Sigmoid colon (tissue), 7 donors: ENCODE measurements around the gene PA2G4. TPM values are rescaled to one million over a fixed set of nuclear protein-coding genes. Genes with fewer than 3 reads are reported as not detected.

Source experiments
- DNase-seq: peaks from one replicate; pipeline ENCODE4 v3.0.0-alpha.2; 2019
- H3K27ac ChIP-seq, 4 donors: fragments of 200-600 bp; sonication (generic); one replicate each; pipeline ENCODE4 v1.5.1; 2016 to 2019; ENCODE audit warnings: mild to moderate bottlenecking in 1 of 4
- H3K27me3 ChIP-seq, 3 donors: fragments of 200-600 bp; sonication (generic); one replicate each; pipeline ENCODE4 v1.5.1; 2019; ENCODE audit warnings: mild to moderate bottlenecking in 1 of 3
- H3K36me3 ChIP-seq, 4 donors: fragments of 200-600 bp; sonication (generic); one replicate each; pipeline ENCODE4 v1.5.1; 2016 to 2019
- H3K4me1 ChIP-seq, 4 donors: fragments of 200-600 bp; sonication (generic); one replicate each; pipeline ENCODE4 v1.5.1; 2017 to 2019
- H3K4me3 ChIP-seq, 4 donors: fragments of 200-600 bp; sonication (generic); one replicate each; pipeline ENCODE4 v1.5.1; 2017 to 2019; ENCODE audit warnings: mild to moderate bottlenecking in 2 of 4, moderate library complexity in 1 of 4
- H3K9me3 ChIP-seq, 4 donors: fragments of 200-600 bp in 3 of 4; sonication (generic) in 3 of 4; one replicate each; pipeline versions ENCODE4 v1.5.1 to v1.6.1; 2013 to 2019
- EP300 ChIP-seq, 4 donors: sonication (generic); formaldehyde crosslinking; IDR thresholded peaks; one replicate each; pipeline ENCODE4 v1.6.1; 2017; ENCODE audit warnings: antibody characterized with exemption in 4 of 4
- POLR2A ChIP-seq, 2 donors: fragments of 450-650 bp; IDR thresholded peaks; one replicate each; pipeline ENCODE4 v1.6.1; 2016; ENCODE audit warnings: antibody characterized with exemption in 2 of 2, mild to moderate bottlenecking in 2 of 2, moderate library complexity in 2 of 2
- POLR2AphosphoS5 ChIP-seq, 4 donors: sonication (generic); formaldehyde crosslinking; IDR thresholded peaks; one replicate each; pipeline ENCODE4 v1.6.1; 2017; ENCODE audit warnings: antibody characterized with exemption in 4 of 4
- WGBS, 2 donors: extraction: QIAGEN DNeasy Blood & Tissue Kit; methylation state at CpG; one replicate each; pipeline ENCODE4 v1.1.7; 2013; 5-methylcytosine and 5-hydroxymethylcytosine counted together
- intact Hi-C: fragments of 100-400 bp; cut with DNase I; formaldehyde crosslinking; loops from one replicate; pipeline ENCODE4 v1.15.1; 2023
- polyA plus RNA-seq, 3 donors: library from polyadenylated mRNA; stranded (reverse); fragments of 200-250 nt; gene quantifications; one replicate each; pipeline ENCODE4 v1.2.3, GENCODE V29; 2013
- total RNA-seq, 4 donors: library from RNA; depleted of rRNA; stranded (reverse); fragments of >200 nt; gene quantifications; one replicate each; pipeline ENCODE4 v1.1.0, GENCODE V29; 2016
- TF ChIP-seq, protein P1 (sequence below), 4 experiments: fragments of 450-650 bp in 3 of 4; fragments of 200-600 bp in 1 of 4; IDR thresholded peaks; one replicate each; pipeline ENCODE4 v1.5.1; 2016 to 2019; ENCODE audit warnings: antibody characterized with exemption in 4 of 4, mild to moderate bottlenecking in 3 of 4, moderate library complexity in 2 of 4
- donor health status: healthy with polysubstance abuse.
- donor health status: Bipolar disorder and iron deficiency.
- donor health status: healthy.

The PA2G4 gene
- total and polyA plus RNA-seq, 7 donors: 52.9 to 157 (median 106) TPM

DNA sequence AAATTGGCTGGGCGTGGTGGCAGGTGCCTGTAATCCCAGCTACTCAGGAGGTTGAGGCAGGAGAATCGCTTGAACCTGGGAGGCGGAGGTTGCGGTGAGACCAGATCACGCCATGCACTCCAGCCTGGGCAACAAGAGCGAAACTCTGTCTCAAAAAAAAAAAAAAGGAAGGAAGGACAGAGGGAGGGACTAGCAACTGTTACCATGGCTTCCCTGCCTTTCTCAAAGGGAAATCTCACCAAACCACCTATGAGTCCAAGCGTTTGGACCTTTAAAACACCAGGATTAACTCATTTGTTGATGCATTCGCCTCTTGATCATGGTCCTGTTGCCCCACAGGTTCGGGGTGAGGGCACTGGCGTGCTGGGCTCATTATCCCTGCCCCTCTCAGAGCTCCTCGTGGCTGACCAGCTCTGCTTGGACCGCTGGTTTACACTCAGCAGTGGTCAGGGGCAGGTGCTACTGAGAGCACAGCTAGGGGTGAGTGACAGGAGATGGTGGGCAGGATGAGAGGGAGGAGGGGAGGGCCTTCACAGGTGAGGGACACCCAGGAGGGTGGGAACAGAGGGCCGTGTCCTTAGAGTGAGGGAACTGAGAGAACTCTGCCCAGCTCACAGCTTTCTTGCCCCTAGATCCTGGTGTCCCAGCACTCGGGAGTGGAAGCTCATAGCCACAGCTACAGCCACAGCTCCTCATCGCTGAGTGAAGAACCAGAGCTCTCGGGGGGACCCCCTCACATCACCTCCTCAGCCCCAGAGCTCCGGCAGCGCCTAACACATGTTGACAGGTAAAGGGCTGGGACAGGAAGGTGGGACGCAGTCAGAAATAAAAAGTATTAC lies 37.8 kb downstream of the PA2G4 start:
- Histone ChIP-seq H3K9me3 (no peaks in the 10 kb centered on the region), H3K27me3 (no peaks in the 10 kb centered on the region), H3K36me3 (peaks cover 53 to 80% (median 67%) of the 10 kb centered on the region in 4 donors), H3K4me1 (no peaks in the 10 kb centered on the region), H3K4me3 (no peak overlapping the region), H3K27ac (peak overlapping the region in 1 of 4 donors; percentile 44)
- intact Hi-C loops: no loop called here
- no peak for TF ChIP-seq POLR2A (IDR thresholded peaks at IDR 0.05)
- TF ChIP-seq, protein P1, sequence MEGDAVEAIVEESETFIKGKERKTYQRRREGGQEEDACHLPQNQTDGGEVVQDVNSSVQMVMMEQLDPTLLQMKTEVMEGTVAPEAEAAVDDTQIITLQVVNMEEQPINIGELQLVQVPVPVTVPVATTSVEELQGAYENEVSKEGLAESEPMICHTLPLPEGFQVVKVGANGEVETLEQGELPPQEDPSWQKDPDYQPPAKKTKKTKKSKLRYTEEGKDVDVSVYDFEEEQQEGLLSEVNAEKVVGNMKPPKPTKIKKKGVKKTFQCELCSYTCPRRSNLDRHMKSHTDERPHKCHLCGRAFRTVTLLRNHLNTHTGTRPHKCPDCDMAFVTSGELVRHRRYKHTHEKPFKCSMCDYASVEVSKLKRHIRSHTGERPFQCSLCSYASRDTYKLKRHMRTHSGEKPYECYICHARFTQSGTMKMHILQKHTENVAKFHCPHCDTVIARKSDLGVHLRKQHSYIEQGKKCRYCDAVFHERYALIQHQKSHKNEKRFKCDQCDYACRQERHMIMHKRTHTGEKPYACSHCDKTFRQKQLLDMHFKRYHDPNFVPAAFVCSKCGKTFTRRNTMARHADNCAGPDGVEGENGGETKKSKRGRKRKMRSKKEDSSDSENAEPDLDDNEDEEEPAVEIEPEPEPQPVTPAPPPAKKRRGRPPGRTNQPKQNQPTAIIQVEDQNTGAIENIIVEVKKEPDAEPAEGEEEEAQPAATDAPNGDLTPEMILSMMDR (IDR thresholded peaks at IDR 0.05): no peak
- no peak for TF ChIP-seq EP300 (IDR thresholded peaks at IDR 0.05)
- no peak for TF ChIP-seq POLR2AphosphoS5 (IDR thresholded peaks at IDR 0.05)
- WGBS, 2 donors: 90 to 92% methylated on average over 19 of the region's 19 CpGs
- no peak for DNase-seq

DNA sequence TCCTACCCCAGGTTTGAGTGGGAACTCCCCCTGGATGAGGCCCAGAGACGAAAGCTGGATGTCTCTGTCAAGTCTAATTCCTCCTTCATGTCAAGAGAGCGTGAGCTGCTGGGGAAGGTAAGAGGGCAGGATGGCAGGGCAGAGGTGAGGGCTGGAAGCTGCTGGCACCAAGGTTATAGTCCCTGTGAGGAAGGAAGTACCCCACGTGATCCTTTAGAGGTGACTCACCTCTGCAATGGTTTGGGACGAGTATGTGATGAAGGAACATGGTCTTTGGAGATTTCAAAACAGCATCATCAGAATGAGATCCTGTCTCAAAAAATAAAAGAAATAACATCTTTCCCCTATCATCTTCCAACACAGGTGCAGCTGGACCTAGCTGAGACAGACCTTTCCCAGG lies 38.9 kb downstream of the PA2G4 start:
- peaks cover 42 to 69% (median 57%) of the 10 kb centered on the region in 4 donors for H3K36me3 ChIP-seq
- peak overlapping the region in 3 of 4 donors; percentile 37 to 44 (median 37) for H3K27ac ChIP-seq
- WGBS, 2 donors: 64 to 66% methylated on average over 4 of the region's 4 CpGs
- no peaks in the 10 kb centered on the region for H3K9me3 ChIP-seq
- no peaks in the 10 kb centered on the region for H3K27me3 ChIP-seq
- intact Hi-C loops: no loop called here
- H3K4me1 ChIP-seq: no peaks in the 10 kb centered on the region
- DNase-seq: no peak
- TF ChIP-seq, protein P1 (IDR thresholded peaks at IDR 0.05): no peak
- TF ChIP-seq POLR2AphosphoS5 (IDR thresholded peaks at IDR 0.05) (no peak), EP300 (IDR thresholded peaks at IDR 0.05) (no peak), POLR2A (IDR thresholded peaks at IDR 0.05) (no peak)
- H3K4me3 ChIP-seq: no peak overlapping the region

DNA sequence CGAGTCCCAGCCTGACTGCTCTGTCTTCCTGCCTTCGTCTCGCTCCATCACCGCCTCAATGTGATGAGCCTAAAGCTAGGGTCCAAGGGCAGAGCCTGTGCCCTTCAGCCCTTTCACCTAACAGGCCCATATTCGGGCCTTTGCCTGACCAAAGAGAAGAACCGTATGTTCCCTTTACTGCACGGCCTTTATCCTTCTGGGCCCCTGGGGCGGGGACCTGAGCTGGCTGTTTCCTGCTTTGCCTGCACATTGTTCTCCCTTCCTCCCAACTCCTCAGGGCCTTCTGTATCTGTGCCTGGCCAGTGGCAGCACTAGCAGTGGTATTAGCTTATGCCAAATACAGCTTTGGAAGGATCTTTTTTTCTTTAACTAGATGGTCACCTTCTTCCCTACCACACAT lies 39.5 kb downstream of the PA2G4 start:
- H3K4me1 ChIP-seq: no peaks in the 10 kb centered on the region
- no peak for DNase-seq
- peaks cover 36 to 63% (median 50%) of the 10 kb centered on the region in 4 donors for H3K36me3 ChIP-seq
- H3K27ac ChIP-seq: peak overlapping the region; percentile 14 to 44 (median 37)
- TF ChIP-seq POLR2AphosphoS5 (IDR thresholded peaks at IDR 0.05): peak in 2 of 4 donors; percentile 10 to 13
- no peak for TF ChIP-seq EP300 (IDR thresholded peaks at IDR 0.05)
- H3K4me3 ChIP-seq: no peak overlapping the region
- no peaks in the 10 kb centered on the region for H3K9me3 ChIP-seq
- no peaks in the 10 kb centered on the region for H3K27me3 ChIP-seq
- intact Hi-C loops: no loop called here
- 52 to 75% methylated on average over 8 of the region's 8 CpGs for WGBS, 2 donors

DNA sequence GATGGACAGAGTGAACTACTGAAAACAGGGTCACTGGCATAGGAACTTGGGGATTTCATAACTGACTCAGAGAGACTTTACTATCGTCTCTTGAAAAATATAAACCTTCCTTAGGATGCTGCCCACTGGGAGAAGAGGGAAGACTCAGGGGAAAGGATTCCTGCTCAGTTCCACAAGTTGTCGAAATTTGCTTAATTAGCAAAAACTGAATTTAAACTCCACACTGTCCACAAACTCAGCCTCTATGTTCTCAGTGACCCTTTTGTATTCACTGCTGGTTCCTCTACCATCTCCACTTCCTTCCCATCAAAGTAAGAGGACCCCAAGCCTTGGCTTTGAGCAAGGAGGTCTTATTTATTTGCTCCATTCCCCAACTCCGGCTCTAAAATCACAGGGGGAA lies 40.9 kb downstream of the PA2G4 start:
- H3K36me3 ChIP-seq: peaks cover 26 to 49% (median 42%) of the 10 kb centered on the region in 4 donors
- WGBS, 2 donors: 86 to 88% methylated on average over 3 of the region's 3 CpGs
- TF ChIP-seq POLR2A (IDR thresholded peaks at IDR 0.05) (no peak), POLR2AphosphoS5 (IDR thresholded peaks at IDR 0.05) (no peak), EP300 (IDR thresholded peaks at IDR 0.05) (no peak)
- TF ChIP-seq, protein P1 (IDR thresholded peaks at IDR 0.05): no peak
- peak overlapping the region in 1 of 4 donors; percentile 40 for H3K27ac ChIP-seq
- no peaks in the 10 kb centered on the region for H3K4me1 ChIP-seq
- H3K27me3 ChIP-seq: no peaks in the 10 kb centered on the region
- intact Hi-C loops: no loop called here
- no peak overlapping the region for H3K4me3 ChIP-seq
- H3K9me3 ChIP-seq: no peaks in the 10 kb centered on the region
- no peak for DNase-seq
